GM12874 (cell line): ENCODE data around the gene MDP1.

Experiments
- CTCF ChIP-seq: IDR thresholded peaks from 2 replicates; pipeline ENCODE4 v1.5.1; 2011; ENCODE audit warnings: low read depth, mild to moderate bottlenecking, control low read depth, low read length, moderate library complexity; ENCODE audit not compliant: insufficient read depth

Gene MDP1

DNA sequence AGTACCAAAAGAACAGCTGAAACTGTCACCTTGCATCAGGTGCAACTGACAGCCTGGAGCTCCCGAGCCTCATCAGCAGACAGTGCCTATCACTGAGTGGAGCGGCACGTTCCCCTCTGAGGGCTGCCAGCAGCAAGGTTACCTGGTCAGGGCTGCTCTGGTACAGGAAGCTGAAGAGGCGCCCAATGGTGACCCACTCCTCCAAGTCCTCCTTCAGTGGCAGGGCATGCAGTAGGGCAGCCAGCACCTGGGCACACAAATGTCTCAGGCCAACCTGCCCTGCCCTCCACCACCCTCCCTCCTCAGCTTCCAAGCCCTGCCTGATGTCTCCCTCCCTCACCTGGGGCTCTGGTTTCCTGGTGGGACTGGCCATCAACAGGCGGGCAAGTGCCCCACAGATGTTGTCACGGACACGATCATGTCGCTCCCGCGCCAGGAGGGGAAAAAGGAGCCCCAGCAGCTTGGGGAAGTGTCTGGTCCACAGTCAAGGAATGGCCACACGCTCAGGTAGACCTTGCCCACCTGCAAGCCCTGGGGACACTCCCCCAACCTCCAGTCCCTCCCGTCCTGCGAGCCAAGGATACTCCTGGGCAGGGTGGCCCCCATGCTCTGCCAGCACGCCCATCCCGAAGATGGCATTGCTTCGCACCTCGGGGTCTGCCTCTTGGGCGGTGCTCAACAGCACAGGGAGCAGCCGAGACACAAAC is 34.3 kb downstream of the MDP1 start:
- no peak for TF ChIP-seq CTCF

DNA sequence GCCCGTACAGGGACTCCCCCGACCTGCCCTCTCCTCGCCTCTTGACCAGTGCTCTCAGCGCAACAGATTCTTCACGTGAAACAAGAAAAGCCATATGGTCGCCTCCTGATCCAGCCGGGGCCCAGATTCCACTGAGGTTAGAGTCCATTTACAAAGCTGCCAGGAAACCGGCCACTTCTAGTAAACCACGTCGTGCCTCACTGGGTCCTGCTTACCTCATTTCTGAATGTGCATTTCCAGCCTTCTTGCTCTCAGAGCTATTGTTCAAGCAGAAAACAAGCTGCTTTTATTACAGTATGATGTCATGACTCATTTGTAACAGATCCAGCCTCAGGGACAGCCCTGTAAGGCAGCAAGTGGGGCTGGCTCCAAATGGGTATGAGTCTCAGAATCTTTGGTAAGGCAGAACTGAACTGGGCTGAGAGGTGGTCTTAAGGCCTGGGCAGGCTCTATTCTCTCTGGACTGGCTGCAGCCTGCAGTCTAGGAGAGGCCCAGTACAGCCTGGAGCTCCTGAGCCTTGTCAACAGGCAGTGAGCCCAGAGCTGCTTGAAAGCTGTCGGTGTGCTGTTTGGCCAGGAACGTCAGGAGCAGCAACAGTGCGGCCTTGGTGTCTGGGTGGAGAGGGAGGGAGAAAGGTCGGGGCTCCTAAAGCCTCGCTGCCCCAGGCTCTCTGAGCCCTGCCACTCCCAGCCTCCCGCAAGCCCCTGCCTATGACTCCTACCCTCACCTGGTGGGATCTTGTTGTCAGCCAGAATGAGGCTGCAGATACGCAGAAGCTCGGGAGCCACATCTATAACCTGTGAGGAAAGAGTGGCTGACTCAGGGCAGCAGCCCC is 35.7 kb downstream of the MDP1 start:
- TF ChIP-seq CTCF, result no peak

- no peak for TF ChIP-seq CTCF
These were observed 36.4 kb downstream of the MDP1 start for GRCh38 chr14:24179294-24179960.

DNA sequence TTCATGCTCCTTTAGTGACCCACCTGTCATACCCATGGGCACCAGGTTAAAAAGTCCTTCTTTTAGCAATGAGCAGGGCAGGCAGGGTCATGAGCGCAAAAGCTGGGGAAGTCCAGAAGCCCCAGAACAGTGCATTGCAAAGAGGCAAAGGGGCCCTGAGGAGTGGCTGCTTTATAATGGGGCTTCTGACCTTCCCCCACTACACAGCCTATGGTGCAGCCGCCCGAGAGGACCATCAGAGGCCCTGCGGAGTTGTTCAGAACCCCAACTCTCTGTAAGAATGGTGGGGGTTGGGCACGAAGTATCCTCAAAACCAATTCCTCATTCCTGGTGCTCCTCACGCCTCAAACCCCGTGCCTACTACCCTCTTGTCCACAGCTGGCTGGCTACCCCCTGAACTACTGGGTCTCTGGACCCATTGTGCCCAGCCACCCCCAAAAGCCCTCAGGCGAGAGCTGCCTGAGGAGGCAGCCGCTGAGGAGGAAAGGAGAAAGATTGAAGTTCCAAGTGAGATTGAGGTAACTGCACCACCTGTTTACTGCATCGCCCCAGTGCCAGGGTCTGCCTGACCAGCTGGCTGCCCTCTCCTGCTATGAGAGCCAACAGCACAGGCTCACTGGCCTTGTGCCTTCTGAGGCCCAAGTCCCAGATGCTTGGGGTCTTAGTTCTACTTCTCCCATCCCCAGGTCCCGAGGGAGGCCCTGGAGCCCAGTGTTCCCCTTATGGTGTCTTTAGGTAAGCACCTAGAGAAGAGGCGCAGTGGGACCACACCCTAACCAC is 37.3 kb downstream of the MDP1 start:
- no peak for TF ChIP-seq CTCF

DNA sequence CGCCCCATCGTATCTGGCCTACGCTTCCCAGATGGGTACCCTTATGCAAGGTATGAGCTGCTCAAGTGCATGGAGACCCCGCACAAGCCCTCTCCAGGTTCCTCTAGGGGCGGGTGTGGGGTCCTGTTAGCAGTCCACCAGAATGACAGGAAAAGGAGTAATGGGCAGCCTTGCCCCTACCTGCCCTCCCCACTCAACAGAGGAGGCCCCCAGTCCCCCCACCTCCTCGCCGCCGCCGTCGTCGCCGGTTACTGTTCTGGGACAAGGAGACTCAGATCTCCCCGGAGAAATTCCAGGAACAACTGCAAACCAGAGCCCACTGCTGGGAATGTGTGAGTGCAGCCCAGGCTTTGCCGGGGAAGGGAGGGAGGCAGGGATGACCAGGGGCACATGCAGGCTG is 38.0 kb downstream of the MDP1 start:
- TF ChIP-seq CTCF, result no peak

DNA sequence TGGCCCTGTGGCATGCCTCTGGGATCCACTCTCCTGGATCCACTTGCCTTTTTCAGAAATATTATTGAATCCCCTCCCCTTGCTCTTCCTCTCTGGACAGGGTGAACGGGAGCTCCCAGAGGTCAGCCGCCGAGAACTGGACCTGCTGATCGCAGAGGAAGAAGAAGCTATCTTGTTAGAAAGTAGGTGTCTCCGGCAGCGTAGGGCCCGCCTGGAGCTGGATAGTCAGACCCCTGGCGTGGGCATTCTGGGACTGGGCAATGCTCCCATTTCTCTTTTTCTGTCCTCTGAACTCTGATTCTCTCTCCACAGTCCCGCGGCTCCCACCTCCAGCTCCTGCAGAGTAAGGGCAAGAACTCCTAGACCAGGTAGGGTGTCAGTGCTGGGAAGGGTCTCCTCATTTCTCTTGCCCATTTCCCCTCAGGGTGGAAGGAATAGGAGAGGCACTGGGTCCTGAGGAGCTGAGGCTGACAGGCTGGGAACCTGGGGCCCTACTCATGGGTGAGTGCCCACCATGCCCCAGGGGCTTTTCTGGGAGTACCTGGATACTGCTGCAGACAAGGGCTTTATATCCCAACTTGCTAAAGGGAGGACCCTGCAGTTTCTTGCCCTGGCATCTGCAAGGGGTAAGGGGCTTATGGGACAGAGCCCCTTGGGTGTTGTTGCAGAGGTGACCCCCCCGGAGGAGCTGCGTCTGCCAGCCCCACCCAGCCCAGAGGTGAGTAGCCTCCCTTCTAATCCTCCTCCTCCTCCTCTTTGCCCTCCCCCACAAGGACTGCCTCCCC is 38.6 kb downstream of the MDP1 start:
- TF ChIP-seq CTCF, result no peak
